ENCODE results near the gene RAB5IF.

DNA sequence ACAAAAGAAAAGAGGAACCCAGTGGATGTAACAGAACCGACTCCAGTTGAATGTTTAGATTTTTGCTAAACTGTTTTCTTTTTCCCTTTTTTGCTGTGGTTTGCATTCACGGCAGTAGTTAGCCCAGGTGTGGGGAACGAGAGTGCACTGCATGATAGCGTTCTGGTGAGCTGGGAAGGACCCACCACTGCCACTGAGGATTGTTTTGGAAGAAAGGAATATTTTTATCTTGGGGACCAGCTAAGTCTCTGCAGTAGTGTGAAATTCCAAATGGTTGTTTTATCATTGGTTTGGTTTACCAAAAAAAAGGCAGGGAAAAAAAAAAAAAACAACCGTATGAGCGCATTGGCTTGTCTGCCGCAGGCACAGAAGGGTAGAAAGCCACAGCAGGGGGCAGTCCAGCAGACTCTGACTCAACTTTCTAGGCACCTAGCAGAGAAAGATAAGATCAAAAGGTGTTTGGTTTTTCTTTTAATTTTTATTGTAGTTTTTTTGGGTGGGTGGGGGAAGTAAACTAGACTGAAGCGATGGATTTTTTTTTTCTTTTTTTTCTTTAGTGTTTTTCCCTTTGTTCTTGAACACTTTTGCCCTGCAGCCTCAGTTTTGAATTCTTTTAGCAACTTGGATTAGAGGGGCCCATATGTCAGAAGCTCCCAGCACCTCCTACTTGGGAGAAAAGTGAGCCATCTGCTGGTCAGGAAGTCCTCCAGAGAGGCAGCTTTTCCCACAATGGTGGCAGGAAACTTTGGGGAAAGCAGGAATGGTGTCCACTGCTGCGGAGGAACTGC is 13.5 kb upstream of the RAB5IF start:
- TF ChIP-seq, protein P1, sequence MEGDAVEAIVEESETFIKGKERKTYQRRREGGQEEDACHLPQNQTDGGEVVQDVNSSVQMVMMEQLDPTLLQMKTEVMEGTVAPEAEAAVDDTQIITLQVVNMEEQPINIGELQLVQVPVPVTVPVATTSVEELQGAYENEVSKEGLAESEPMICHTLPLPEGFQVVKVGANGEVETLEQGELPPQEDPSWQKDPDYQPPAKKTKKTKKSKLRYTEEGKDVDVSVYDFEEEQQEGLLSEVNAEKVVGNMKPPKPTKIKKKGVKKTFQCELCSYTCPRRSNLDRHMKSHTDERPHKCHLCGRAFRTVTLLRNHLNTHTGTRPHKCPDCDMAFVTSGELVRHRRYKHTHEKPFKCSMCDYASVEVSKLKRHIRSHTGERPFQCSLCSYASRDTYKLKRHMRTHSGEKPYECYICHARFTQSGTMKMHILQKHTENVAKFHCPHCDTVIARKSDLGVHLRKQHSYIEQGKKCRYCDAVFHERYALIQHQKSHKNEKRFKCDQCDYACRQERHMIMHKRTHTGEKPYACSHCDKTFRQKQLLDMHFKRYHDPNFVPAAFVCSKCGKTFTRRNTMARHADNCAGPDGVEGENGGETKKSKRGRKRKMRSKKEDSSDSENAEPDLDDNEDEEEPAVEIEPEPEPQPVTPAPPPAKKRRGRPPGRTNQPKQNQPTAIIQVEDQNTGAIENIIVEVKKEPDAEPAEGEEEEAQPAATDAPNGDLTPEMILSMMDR (IDR thresholded peaks at IDR 0.05): peak in 3 of 4 experiments; percentile 13 to 39 (median 14)
- TF ChIP-seq POLR2A (IDR thresholded peaks at IDR 0.05) (no peak), EP300 (IDR thresholded peaks at IDR 0.05) (no peak), POLR2AphosphoS5 (IDR thresholded peaks at IDR 0.05) (no peak)
